H1 (cell line): ENCODE data around the gene HS2ST1. TPM values are rescaled to one million over a fixed set of nuclear protein-coding genes. Genes with fewer than 3 reads are reported as not detected.

ENCODE experiments used
- CTCF ChIA-PET: fragments of 300-600 bp; sonication (Branson Sonifier 250); formaldehyde crosslinking; loops from one replicate; lab custom pipeline; 2021; ENCODE audit not compliant: partially characterized antibody; lab: Charles Lee
- POLR2A ChIA-PET: fragments of 300-600 bp; sonication (Branson Sonifier 250); formaldehyde crosslinking; loops from one replicate; lab custom pipeline; 2021; ENCODE audit warnings: inconsistent platforms; ENCODE audit not compliant: partially characterized antibody; lab: Charles Lee
- DNase-seq, 2 experiments: peaks; one replicate each; pipeline versions ENCODE4 v3.0.0 to v3.0.0-alpha.2; 2010 to 2022; ENCODE audit warnings: low spot score in 2 of 2, low read depth in 1 of 2, mixed read lengths in 1 of 2
- FAIRE-seq: peaks from 2 replicates; lab custom pipeline; 2011; peaks lifted over from hg19 to GRCh38; lab: Jason Lieb, UNC
- H2AFZ ChIP-seq: 2 replicates; pipeline ENCODE4 v1.8.1; 2012; ENCODE audit warnings: low read length, inconsistent platforms
- H2AK5ac ChIP-seq: 2 replicates; pipeline ENCODE4 v1.6.1; 2013; ENCODE audit warnings: low read depth, low read length
- H2BK120ac ChIP-seq: replicated peaks from 2 replicates; pipeline ENCODE3; 2013; ENCODE audit warnings: low read depth, low read length, inconsistent platforms
- H2BK12ac ChIP-seq: 2 replicates; pipeline ENCODE4 v1.6.1; 2013; ENCODE audit warnings: low read depth, low read length
- H2BK15ac ChIP-seq: 2 replicates; pipeline ENCODE4 v1.6.1; 2013; ENCODE audit warnings: low read length
- H2BK20ac ChIP-seq: 2 replicates; pipeline ENCODE4 v1.6.1; 2013; ENCODE audit warnings: low read length
- H2BK5ac ChIP-seq: 2 replicates; pipeline ENCODE4 v1.6.1; 2013; ENCODE audit warnings: low read depth, low read length
- H3K14ac ChIP-seq: 2 replicates; pipeline ENCODE4 v1.6.1; 2013; ENCODE audit warnings: inconsistent platforms; ENCODE audit not compliant: insufficient read length
- H3K18ac ChIP-seq: 2 replicates; pipeline ENCODE4 v1.6.1; 2013; ENCODE audit warnings: low read length; ENCODE audit errors: extremely low read depth
- H3K23ac ChIP-seq: 2 replicates; pipeline ENCODE4 v1.6.1; 2013; ENCODE audit warnings: inconsistent platforms; ENCODE audit not compliant: insufficient read length
- H3K23me2 ChIP-seq: 2 replicates; pipeline ENCODE4 v1.6.1; 2013; ENCODE audit warnings: low read depth, low read length
- H3K27ac ChIP-seq: 2 replicates; pipeline ENCODE4 v1.6.1; 2011; ENCODE audit warnings: low read depth, low read length, inconsistent platforms
- H3K27me3 ChIP-seq, 4 experiments: replicated peaks in 1 of 4; 1 replicate in 1 of 4; 2 replicates in 3 of 4; pipeline versions ENCODE4 v1.6.1 to v1.8.1; 2011 to 2013; ENCODE audit warnings: low read length in 3 of 4, mild to moderate bottlenecking in 3 of 4, inconsistent platforms in 2 of 4, mixed read lengths in 2 of 4, moderate library complexity in 1 of 4; ENCODE audit not compliant: control insufficient read depth in 3 of 4, insufficient read depth in 3 of 4; ENCODE audit errors: extremely low read depth in 1 of 4
- H3K36me3 ChIP-seq, 4 experiments: 2 replicates each; pipeline versions ENCODE4 v1.6.1 to v1.8.1; 2011 to 2013; ENCODE audit warnings: mild to moderate bottlenecking in 4 of 4, low read length in 3 of 4, moderate library complexity in 2 of 4, control low read depth in 1 of 4, inconsistent platforms in 1 of 4; ENCODE audit not compliant: insufficient read depth in 4 of 4, control insufficient read depth in 2 of 4
- H3K4ac ChIP-seq: replicated peaks from 2 replicates; pipeline ENCODE3; 2013; ENCODE audit warnings: low read length, low read depth, mixed read lengths, inconsistent platforms; ENCODE audit not compliant: insufficient read length
- H3K4me1 ChIP-seq, 4 experiments: replicated peaks in 1 of 4; 1 replicate in 1 of 4; 2 replicates in 3 of 4; pipeline versions ENCODE4 v1.6.1 to v1.8.1; 2011 to 2013; ENCODE audit warnings: low read length in 3 of 4, inconsistent platforms in 2 of 4, mixed read lengths in 1 of 4; ENCODE audit not compliant: insufficient read depth in 4 of 4, control insufficient read depth in 3 of 4
- H3K4me2 ChIP-seq, 2 experiments: 2 replicates each; pipeline versions ENCODE4 v1.6.1 to v1.8.1; 2011 to 2013; ENCODE audit warnings: low read depth in 2 of 2, low read length in 2 of 2, control low read depth in 1 of 2, inconsistent platforms in 1 of 2, mild to moderate bottlenecking in 1 of 2; ENCODE audit not compliant: insufficient read depth in 1 of 2
- H3K4me3 ChIP-seq, 4 experiments: fragments of 200-600, 300-600 bp in 1 of 4; sonication (generic), shearing (Covaris generic), sonication (Bioruptor Twin) in 1 of 4; 2 replicates each; pipeline versions ENCODE4 v1.5.1 to v1.8.1; 2011 to 2016; ENCODE audit warnings: low read length in 4 of 4, low read depth in 3 of 4, control low read depth in 2 of 4, inconsistent platforms in 2 of 4, mild to moderate bottlenecking in 2 of 4, mixed read lengths in 1 of 4, moderate library complexity in 1 of 4; ENCODE audit not compliant: insufficient read depth in 2 of 4; ENCODE audit errors: extremely low read depth in 1 of 4
- H3K56ac ChIP-seq: replicated peaks from 2 replicates; pipeline ENCODE3; 2013; ENCODE audit warnings: low read depth, mild to moderate bottlenecking, mixed read lengths, low read length, inconsistent platforms; ENCODE audit not compliant: insufficient read length
- H3K79me1 ChIP-seq: 2 replicates; pipeline ENCODE4 v1.6.1; 2013; ENCODE audit warnings: low read depth, low read length, control low read depth
- H3K79me2 ChIP-seq, 2 experiments: 2 replicates each; pipeline versions ENCODE4 v1.6.1 to v1.8.1; 2012 to 2013; ENCODE audit warnings: low read length in 2 of 2, mild to moderate bottlenecking in 2 of 2, inconsistent platforms in 1 of 2; ENCODE audit not compliant: insufficient read depth in 2 of 2, control insufficient read depth in 1 of 2
- H3K9ac ChIP-seq, 4 experiments: replicated peaks in 1 of 4; 1 replicate in 1 of 4; 2 replicates in 3 of 4; pipeline versions ENCODE4 v1.6.1 to v1.8.1; 2011 to 2013; ENCODE audit warnings: low read depth in 3 of 4, low read length in 3 of 4, control low read depth in 2 of 4, mild to moderate bottlenecking in 2 of 4, moderate library complexity in 2 of 4, inconsistent platforms in 1 of 4; ENCODE audit errors: extremely low read depth in 1 of 4
- H3K9me3 ChIP-seq, 2 experiments: 2 replicates each; pipeline versions ENCODE4 v1.6.1 to v1.8.1; 2012 to 2013; ENCODE audit warnings: mild to moderate bottlenecking in 2 of 2, moderate library complexity in 2 of 2, control low read depth in 1 of 2, inconsistent platforms in 1 of 2, low read depth in 1 of 2, low read length in 1 of 2, mixed read lengths in 1 of 2; ENCODE audit not compliant: insufficient read depth in 2 of 2
- H4K20me1 ChIP-seq, 2 experiments: replicated peaks in 1 of 2; 2 replicates each; pipeline versions ENCODE3 to v1.8.1; 2011 to 2013; ENCODE audit warnings: inconsistent platforms in 2 of 2, low read length in 2 of 2, mild to moderate bottlenecking in 1 of 2; ENCODE audit not compliant: insufficient read depth in 2 of 2, control insufficient read depth in 1 of 2
- H4K5ac ChIP-seq: 2 replicates; pipeline ENCODE4 v1.6.1; 2013; ENCODE audit warnings: low read length, low read depth, mixed read lengths, inconsistent platforms; ENCODE audit not compliant: insufficient read length
- H4K8ac ChIP-seq: 2 replicates; pipeline ENCODE4 v1.8.0; 2013; ENCODE audit warnings: mild to moderate bottlenecking, moderate library complexity, low read length, inconsistent platforms; ENCODE audit not compliant: insufficient read depth; ENCODE audit errors: extremely low read depth
- H4K91ac ChIP-seq: replicated peaks from 2 replicates; pipeline ENCODE3; 2013; ENCODE audit warnings: low read length, mixed read lengths, inconsistent platforms; ENCODE audit not compliant: insufficient read length
- CHD2 ChIP-seq: IDR thresholded peaks from 2 replicates; pipeline ENCODE4 v1.6.1; 2012; ENCODE audit warnings: low read length, improper control_type of control experiment
- CREB1 ChIP-seq: IDR thresholded peaks from 2 replicates; pipeline ENCODE4 v1.6.1; 2012; ENCODE audit warnings: inconsistent platforms
- CTBP2 ChIP-seq: IDR thresholded peaks from 2 replicates; pipeline ENCODE4 v1.7.0; 2011; ENCODE audit warnings: borderline replicate concordance, mild to moderate bottlenecking, moderate library complexity, mixed read lengths, low read length; ENCODE audit not compliant: insufficient read depth, insufficient read length
- FOSL1 ChIP-seq: IDR thresholded peaks from 2 replicates; pipeline ENCODE4 v1.6.1; 2011; ENCODE audit warnings: mild to moderate bottlenecking, low read depth, low read length, moderate library complexity; ENCODE audit not compliant: insufficient read depth
- KDM5A ChIP-seq: fragments of 200-600 bp; IDR thresholded peaks from 2 replicates; pipeline ENCODE4 v1.7.1; 2012; ENCODE audit warnings: mild to moderate bottlenecking, low read length, inconsistent platforms, mixed read lengths
- POLR2A ChIP-seq, 2 experiments: IDR thresholded peaks; 1 replicate in 1 of 2; 2 replicates in 1 of 2; pipeline ENCODE4 v1.6.1; 2011; ENCODE audit warnings: low read depth in 2 of 2, low read length in 2 of 2, mild to moderate bottlenecking in 2 of 2; ENCODE audit errors: control extremely low read depth in 1 of 2
- RNF2 ChIP-seq: fragments of 200-900, 300-1000 bp; sonication (generic); IDR thresholded peaks from 2 replicates; pipeline ENCODE4 v1.7.1; 2016; ENCODE audit warnings: borderline replicate concordance, low read depth, mild to moderate bottlenecking, antibody characterized with exemption, low read length; ENCODE audit not compliant: poor library complexity, severe bottlenecking; ENCODE audit errors: missing control alignments
- SP1 ChIP-seq: IDR thresholded peaks from 2 replicates; pipeline ENCODE4 v1.6.1; 2011; ENCODE audit warnings: low read depth, low read length
- SP4 ChIP-seq: IDR thresholded peaks from 2 replicates; pipeline ENCODE4 v1.6.1; 2012; ENCODE audit warnings: low read length, inconsistent platforms
- TCF12 ChIP-seq: IDR thresholded peaks from 2 replicates; pipeline ENCODE4 v1.6.1; 2011; ENCODE audit warnings: low read depth, mild to moderate bottlenecking, low read length
- WGBS, 2 experiments: shearing (Covaris generic) in 1 of 2; methylation state at CpG; one replicate each; pipeline versions ENCODE4 v1.1.6 to v1.1.7; 2013 to 2015; ENCODE audit warnings: low lambda C conversion rate in 2 of 2, mixed read lengths in 2 of 2, inconsistent platforms in 1 of 2, low coverage in 1 of 2, missing lambda C conversion rate in 1 of 2; ENCODE audit not compliant: insufficient replicate concordance in 2 of 2, insufficient coverage in 1 of 2, insufficient read length in 1 of 2; ENCODE audit errors: extremely low coverage in 1 of 2, missing lambda C conversion rate in 1 of 2; 5-methylcytosine and 5-hydroxymethylcytosine counted together
- polyA plus RNA-seq, 7 experiments: library from polyadenylated mRNA; depleted of rRNA in 3 of 7; stranded (reverse) in 5 of 7; unstranded in 2 of 7; fragments of >200 nt in 5 of 7; fragments of 200-250 nt in 2 of 7; gene quantifications; 1 replicate in 5 of 7; 2 replicates in 1 of 7; 4 replicates in 1 of 7; pipeline versions ENCODE4 v1.2.1 to v1.2.3, GENCODE V29; 2011 to 2013; ENCODE audit warnings: missing spikeins in 2 of 7, mixed read lengths in 2 of 7
- total RNA-seq: library from RNA; stranded (reverse); fragmentation: NEBNext Ultra II Directional; extraction: Animal tissue kit (Norgen Biotek cat#: 25700); gene quantifications from 2 replicates; pipeline ENCODE4 v1.2.1, GENCODE V29; 2021

HS2ST1 gene
- total and polyA plus RNA-seq, 2 of the 8 experiments (the other 6 are each of a cell fraction or from before 2014, with no cell fraction given), result 5.2 to 28.3 TPM

- Histone ChIP-seq H2BK5ac (no peak overlapping the region), H3K4me3 (no peak overlapping the region), H3K27ac (no peak overlapping the region), H3K9me3 (no peaks in the 10 kb centered on the region), H3K18ac (no peak overlapping the region), H3K79me1 (peaks cover 4% of the 10 kb centered on the region; the same call in 1 of the 2 replicates), H3K36me3 (no peaks in the 10 kb centered on the region), H2AFZ (no peak overlapping the region), H4K20me1 (peaks cover 0 to 2% of the 10 kb centered on the region in 2 experiments), H2BK15ac (no peak overlapping the region), H3K4ac (no peak overlapping the region), H2BK20ac (no peak overlapping the region), H3K14ac (no peak overlapping the region), H3K79me2 (peaks cover 3 to 94% of the 10 kb centered on the region in 2 experiments), H3K27me3 (no peaks in the 10 kb centered on the region), H3K23ac (no peak overlapping the region), H3K4me1 (peaks cover 0 to 9% (median 3%) of the 10 kb centered on the region in 4 experiments; a peak in 3 of 7 replicates), H3K23me2 (no peaks in the 10 kb centered on the region), H4K8ac (no peak overlapping the region), H2AK5ac (no peak overlapping the region), H3K56ac (no peak overlapping the region), H2BK12ac (no peak overlapping the region), H4K5ac (no peak overlapping the region), H3K4me2 (peak overlapping the region in 1 of 2 experiments; percentile 22; a peak in 1 of 4 replicates), H2BK120ac (no peak overlapping the region), H4K91ac (no peak overlapping the region), H3K9ac (no peak overlapping the region)
- FAIRE-seq (no peak), DNase-seq (no peak)
- no peak for TF ChIP-seq CTBP2
- no peak for TF ChIP-seq TCF12
- TF ChIP-seq CREB1, result no peak
- TF ChIP-seq KDM5A, result no peak
- no peak for TF ChIP-seq FOSL1
- TF ChIP-seq CHD2, result no peak
- TF ChIP-seq SP1, result no peak
- TF ChIP-seq SP4, result no peak
- TF ChIP-seq RNF2, result no peak
- TF ChIP-seq POLR2A (IDR thresholded peaks at IDR 0.05; ENCODE audit: control extremely low read depth in 1 of 2, low read depth in 2 of 2, low read length in 2 of 2), result no peak
- ChIA-PET POLR2A (interaction anchor here (1.5 kb wide), 1 partner anchor 25 kb away, joined by 4 read pairs; the partner anchor contains the start of genes HS2ST1 and SELENOF), CTCF (interaction anchor here (1.4 to 2.0 kb wide), 2 partner anchors 18 to 25 kb away, joined by 3 to 4 read pairs; no protein-coding TSS in a partner anchor)
- 89% methylated on average over 3 of the region's 3 CpGs; no CpG with 5 or more reads in 1 of the 2 experiments for WGBS, 2 experiments
Observed at GRCh38 chr1:86939406-86939805, 25.0 kb downstream of the HS2ST1 start.
